Stomach (tissue), 4 donors: ENCODE data around the gene KHK.

ENCODE experiments used
- EP300 ChIP-seq: sonication (generic); formaldehyde crosslinking; IDR thresholded peaks from one replicate; pipeline ENCODE4 v1.6.1; 2017; ENCODE audit warnings: antibody characterized with exemption
- POLR2A ChIP-seq, 4 donors: fragments of 450-650 bp; IDR thresholded peaks; one replicate each; pipeline ENCODE4 v1.6.1; 2016; ENCODE audit warnings: antibody characterized with exemption in 4 of 4, control low read depth in 2 of 4, mild to moderate bottlenecking in 1 of 4, moderate library complexity in 1 of 4
- TF ChIP-seq, protein P1 (sequence below), 7 experiments: fragments of 450-650 bp in 4 of 7; fragments of 200-600 bp in 3 of 7; sonication (generic) in 3 of 7; IDR thresholded peaks; one replicate each; pipeline ENCODE4 v1.5.1; 2016 to 2019; ENCODE audit warnings: antibody characterized with exemption in 7 of 7, control low read depth in 2 of 7, mild to moderate bottlenecking in 1 of 7

GRCh38 chr2:27077231-27077630 is 9.3 kb upstream of the KHK start:
- TF ChIP-seq, protein P1, sequence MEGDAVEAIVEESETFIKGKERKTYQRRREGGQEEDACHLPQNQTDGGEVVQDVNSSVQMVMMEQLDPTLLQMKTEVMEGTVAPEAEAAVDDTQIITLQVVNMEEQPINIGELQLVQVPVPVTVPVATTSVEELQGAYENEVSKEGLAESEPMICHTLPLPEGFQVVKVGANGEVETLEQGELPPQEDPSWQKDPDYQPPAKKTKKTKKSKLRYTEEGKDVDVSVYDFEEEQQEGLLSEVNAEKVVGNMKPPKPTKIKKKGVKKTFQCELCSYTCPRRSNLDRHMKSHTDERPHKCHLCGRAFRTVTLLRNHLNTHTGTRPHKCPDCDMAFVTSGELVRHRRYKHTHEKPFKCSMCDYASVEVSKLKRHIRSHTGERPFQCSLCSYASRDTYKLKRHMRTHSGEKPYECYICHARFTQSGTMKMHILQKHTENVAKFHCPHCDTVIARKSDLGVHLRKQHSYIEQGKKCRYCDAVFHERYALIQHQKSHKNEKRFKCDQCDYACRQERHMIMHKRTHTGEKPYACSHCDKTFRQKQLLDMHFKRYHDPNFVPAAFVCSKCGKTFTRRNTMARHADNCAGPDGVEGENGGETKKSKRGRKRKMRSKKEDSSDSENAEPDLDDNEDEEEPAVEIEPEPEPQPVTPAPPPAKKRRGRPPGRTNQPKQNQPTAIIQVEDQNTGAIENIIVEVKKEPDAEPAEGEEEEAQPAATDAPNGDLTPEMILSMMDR (IDR thresholded peaks at IDR 0.05): no peak
- TF ChIP-seq POLR2A (IDR thresholded peaks at IDR 0.05) (no peak), EP300 (no peak)
